ENCODE data around the gene RAB40C.

RAB40C gene

DNA sequence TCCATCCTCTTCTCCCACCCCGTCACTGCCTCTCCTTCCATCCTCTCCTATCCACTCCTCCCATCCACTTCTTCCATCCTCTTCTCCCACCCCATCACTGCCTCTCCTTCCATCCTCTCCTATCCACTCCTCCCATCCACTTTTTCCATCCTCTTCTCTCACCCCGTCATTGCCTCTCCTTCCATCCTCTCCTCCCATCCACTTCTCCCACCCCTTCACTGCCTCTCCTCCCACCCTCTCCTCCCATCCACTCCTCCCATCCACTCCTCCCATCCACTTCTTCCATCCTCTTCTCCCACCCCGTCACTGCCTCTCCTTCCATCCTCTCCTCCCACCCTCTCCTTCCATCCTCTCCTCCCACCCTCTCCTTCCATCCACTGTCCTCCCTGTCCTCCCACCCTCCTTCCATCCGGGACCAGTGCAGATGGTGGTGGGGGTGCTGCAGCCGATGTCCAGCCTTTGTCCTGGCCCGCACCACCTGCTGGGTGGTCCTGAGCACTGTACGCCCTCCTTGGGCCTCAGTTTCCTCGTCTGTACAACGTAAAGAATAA lies 42.0 kb downstream of the RAB40C start:
- DNase-seq (ENCODE audit: low read depth in 2 of 2) = no peak

DNA sequence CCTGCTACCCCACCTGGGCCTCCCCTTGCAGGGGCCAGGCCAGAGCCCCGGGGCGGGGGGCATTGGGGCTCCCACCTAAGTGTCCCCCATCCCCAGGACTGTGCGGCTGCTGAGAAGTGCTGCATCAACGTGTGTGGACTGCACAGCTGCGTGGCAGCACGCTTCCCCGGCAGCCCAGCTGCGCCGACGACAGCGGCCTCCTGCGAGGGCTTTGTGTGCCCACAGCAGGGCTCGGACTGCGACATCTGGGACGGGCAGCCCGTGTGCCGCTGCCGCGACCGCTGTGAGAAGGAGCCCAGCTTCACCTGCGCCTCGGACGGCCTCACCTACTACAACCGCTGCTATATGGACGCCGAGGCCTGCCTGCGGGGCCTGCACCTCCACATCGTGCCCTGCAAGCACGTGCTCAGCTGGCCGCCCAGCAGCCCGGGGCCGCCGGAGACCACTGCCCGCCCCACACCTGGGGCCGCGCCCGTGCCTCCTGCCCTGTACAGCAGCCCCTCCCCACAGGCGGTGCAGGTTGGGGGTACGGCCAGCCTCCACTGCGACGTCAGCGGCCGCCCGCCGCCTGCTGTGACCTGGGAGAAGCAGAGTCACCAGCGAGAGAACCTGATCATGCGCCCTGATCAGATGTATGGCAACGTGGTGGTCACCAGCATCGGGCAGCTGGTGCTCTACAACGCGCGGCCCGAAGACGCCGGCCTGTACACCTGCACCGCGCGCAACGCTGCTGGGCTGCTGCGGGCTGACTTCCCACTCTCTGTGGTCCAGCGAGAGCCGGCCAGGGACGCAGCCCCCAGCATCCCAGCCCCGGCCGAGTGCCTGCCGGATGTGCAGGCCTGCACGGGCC lies 42.8 kb downstream of the RAB40C start:
- DNase-seq (ENCODE audit: low read depth in 2 of 2) = no peak

DNA sequence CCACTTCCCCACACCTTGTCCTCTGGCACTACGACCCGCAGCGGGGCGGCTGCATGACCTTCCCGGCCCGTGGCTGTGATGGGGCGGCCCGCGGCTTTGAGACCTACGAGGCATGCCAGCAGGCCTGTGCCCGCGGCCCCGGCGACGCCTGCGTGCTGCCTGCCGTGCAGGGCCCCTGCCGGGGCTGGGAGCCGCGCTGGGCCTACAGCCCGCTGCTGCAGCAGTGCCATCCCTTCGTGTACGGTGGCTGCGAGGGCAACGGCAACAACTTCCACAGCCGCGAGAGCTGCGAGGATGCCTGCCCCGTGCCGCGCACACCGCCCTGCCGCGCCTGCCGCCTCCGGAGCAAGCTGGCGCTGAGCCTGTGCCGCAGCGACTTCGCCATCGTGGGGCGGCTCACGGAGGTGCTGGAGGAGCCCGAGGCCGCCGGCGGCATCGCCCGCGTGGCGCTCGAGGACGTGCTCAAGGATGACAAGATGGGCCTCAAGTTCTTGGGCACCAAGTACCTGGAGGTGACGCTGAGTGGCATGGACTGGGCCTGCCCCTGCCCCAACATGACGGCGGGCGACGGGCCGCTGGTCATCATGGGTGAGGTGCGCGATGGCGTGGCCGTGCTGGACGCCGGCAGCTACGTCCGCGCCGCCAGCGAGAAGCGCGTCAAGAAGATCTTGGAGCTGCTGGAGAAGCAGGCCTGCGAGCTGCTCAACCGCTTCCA lies 43.6 kb downstream of the RAB40C start:
- DNase-seq (ENCODE audit: low read depth in 2 of 2) = no peak

DNA sequence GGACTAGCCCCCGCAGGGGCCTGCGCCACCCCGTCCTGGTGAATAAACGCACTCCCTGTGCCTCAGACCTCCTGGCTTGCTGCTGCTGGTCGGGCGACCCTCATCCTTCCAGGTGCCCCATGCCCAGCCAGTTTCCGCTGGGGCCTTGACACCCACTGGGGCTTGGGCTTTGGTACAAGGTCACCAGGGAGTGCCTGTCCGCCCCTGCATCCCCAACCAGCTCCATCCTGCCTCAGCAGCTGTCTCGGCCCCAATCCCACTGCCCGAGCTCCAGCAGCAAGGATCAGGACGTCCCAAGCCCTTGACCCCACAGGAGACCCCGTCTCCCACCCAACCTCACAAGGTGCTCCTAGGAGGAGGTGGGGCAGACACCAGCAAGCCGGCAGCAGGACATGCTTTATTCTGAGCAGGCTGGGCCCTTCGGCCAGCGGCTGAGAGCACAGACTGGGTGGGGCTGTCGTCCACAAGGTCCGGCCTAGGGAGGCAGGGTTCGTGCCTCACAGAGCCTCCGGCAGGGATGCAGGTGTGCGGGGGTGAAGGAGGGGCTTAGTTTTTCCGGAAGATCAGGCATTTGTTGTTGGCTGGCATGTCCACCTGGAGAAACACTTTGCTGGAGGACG lies 44.3 kb downstream of the RAB40C start:
- DNase-seq (ENCODE audit: low read depth in 2 of 2) = no peak

DNA sequence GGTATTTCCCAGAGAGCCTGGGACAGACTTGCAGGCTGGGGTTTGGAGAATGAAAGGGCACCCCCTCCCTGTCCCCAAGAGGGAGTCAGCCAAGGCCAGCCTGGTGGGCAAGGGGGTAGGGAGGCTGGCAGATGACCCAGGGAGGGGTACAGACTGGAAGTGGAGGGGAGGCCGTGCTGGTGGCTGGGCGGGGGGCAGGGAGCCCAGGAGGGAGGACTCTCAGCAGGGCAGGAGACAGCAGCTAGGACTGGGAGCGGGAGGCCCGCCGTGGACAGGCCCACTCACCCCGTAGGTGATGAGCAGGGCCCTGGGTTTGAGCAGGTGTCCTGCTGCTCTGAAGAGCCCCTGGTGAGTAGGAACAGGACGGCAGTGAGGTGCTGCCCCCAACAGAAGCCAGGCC lies 45.1 kb downstream of the RAB40C start:
- DNase-seq (ENCODE audit: low read depth in 2 of 2) = no peak

DNA sequence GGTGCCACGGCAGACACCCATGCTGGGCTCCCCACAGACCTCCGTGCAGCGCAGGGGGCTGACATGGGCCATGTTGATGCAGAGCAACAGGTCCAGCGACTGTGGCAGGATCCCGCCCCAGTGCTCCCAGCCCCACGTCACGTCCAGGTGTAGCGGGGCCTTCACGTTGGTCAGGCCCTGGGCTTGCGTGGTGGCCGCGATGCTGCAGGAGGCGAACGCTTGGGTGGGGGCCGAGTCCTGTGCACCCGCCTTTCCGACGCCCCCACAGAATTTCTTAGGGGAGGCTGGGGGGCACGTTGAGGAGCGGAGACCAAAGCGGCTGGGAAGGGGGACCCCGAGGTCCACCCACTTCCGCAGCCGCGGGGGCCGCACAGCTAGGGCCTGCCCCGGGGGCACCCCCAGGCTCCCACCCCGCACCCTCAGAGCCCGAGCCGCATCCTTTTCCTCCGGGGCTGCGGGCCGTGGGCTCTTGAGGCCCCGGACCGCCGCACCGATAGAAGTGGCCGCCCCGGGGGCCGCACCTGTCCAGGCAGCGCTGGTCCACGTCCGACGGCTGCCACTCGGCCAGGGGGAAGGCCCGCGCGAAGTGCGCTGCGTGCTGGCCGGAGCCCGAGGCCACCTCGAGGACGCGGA lies 45.8 kb downstream of the RAB40C start:
- DNase-seq (ENCODE audit: low read depth in 2 of 2) = no peak

DNA sequence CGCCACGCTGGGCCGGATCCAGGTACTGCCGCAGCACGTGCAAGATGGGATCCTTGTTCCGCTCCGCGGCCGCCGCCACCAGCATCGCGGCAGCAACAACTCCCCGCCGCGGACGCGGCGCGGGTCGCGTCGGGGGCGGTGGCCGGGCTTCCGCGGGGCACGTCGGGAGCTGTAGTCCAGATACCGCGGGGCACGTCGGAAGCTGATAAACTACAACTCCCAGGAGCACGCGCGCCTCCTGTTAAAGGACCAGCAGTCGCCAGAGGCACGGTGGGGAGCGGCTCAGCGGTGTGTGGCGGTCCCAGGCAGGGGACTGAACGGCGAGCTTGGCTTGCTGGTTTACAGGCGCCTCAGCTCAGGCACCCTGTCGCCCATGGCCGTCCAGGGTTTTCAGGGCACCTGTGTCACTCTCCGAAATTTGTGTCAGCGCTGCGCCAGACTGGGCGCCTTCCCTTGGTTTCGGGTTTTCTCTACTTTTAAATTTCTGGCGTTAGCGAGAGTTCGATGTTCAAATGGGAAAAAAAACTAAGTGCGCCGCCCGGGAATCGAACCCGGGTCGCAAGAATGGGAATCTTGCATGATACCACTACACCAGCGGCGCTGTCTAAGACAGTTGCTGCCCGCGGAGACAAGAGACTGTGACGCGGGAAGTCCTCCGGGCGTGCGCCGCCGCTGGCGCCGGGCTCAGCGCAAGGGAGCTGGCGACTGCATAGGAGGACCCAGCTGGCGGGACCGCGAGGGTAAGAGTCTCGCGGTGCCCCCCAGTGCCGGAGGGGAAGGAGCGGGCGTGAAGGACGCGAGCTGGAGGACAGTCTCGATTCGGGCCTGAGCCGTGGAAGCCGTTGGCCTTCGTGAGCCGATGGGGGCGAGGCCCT lies 46.6 kb downstream of the RAB40C start, which contains the start of gene METTL26:
Gene METTL26 (minus strand): TSS at position 100 of the 875 bp plus-strand sequence. CDS start 15 bp downstream, at position 85.
- DNase-seq (ENCODE audit: low read depth in 2 of 2) = peak; percentile 87 to 89

DNA sequence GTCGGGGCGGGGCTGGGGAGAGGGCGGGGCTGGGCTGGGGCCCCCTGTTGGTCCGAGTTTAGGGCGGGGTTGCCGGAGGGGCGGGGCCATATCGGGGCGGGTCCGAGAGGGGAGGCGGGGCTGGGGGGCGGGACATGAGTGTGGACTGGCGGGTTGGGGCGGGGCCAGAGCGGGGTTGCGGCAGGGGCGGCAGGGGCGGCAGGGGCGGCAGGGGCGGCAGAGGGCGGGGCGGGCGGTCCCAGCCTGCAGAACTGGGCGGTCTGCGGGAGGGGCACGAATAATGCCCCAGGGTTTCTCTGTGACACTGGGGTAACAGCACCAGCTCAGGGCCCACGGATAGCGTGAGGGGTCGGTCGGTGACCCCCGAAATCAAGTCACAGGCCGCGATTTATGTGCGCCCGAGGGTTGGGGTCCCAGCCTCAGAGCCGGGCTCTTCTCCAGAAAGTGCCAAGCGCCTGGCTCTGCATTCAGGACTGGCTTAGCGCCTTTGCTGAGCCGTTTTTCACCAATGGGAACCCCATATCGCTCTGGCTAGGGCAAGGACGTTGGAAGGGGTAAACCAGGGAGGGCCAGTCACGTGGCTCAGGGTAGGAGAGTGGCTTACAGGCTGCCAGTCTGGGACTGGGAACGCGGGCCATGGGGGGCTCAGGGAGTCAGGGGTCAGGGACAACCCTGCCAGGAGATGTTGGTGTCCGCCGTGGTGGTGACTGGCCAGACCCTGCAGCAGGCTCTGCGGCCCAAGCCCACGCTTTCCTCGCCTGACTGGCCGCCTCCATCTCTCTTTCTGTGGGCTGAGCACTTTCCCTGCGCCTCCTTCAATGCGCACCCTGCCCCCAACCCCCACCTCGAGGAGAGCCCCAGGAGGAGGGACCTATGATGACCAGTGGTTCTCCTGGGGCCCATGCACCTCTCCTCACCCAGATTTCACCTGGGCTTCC lies 47.5 kb downstream of the RAB40C start:
- DNase-seq (ENCODE audit: low read depth in 2 of 2) = peak; percentile 77

DNA sequence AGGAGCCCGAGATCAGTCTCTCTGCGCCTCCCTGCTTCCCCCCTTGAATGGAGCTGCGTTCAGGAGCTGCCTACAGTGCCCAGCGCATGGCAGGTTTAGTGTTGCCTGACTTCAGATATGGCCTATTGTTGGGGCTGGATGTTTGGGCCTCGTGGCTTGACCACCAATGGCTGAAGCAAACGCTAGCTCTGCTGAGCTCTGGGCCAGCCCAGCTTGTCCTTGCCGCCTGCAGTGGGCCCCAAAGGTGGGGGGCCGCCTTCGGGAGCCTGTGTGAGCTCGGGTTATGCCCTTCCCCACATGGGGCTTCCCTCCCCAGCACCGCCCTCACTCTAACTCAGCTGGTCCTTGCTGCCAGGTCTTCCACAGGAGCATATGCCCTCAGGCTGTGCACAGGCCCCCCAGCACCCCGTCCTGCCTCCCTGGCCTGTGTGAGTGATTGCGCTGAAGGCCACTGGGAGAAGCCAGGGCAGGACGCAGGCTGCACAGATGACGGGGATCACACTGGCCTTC lies 48.2 kb downstream of the RAB40C start:
- no peak for DNase-seq (ENCODE audit: low read depth in 2 of 2)

DNA sequence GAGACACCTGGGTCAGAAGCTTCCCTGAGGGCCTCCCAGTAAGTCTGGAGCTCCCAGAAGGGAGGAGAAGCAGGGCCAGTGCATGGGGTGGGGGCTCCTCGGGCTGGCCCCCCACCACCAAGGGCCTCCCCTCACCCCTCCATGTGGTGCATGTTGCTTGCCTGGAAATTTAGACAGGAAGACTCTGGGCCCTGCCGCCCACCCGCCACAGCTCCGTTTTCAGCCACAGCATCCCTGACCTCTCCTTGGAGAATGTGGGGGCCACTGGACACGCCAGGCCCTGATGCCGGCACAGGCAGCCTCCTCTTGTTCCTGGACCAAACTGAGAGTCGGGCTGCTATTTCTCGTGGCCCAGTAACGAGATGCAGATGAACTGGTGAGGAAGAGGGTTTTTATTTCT lies 49.0 kb downstream of the RAB40C start:
- no peak for DNase-seq (ENCODE audit: low read depth in 2 of 2)

DNA sequence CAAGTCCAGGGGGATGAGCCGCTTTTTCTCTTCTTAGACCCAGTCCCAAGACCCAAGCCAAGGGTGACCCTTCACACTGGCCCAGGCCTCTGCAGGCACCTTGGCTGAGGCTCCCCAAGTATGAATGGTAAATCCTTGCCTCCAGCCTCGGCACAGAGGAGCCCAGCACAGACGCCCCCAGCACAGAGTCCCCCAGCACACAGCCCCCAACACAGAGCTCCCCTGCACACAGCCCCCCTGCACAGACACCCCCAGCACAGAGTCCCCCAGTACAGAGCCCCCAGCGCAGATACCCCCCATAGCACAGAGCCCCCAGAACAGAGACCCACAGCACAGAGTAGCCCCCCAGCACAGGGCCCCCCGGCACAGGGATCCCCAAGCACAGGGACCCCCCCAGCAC lies 50.7 kb downstream of the RAB40C start:
- no peak for DNase-seq (ENCODE audit: low read depth in 2 of 2)

DNA sequence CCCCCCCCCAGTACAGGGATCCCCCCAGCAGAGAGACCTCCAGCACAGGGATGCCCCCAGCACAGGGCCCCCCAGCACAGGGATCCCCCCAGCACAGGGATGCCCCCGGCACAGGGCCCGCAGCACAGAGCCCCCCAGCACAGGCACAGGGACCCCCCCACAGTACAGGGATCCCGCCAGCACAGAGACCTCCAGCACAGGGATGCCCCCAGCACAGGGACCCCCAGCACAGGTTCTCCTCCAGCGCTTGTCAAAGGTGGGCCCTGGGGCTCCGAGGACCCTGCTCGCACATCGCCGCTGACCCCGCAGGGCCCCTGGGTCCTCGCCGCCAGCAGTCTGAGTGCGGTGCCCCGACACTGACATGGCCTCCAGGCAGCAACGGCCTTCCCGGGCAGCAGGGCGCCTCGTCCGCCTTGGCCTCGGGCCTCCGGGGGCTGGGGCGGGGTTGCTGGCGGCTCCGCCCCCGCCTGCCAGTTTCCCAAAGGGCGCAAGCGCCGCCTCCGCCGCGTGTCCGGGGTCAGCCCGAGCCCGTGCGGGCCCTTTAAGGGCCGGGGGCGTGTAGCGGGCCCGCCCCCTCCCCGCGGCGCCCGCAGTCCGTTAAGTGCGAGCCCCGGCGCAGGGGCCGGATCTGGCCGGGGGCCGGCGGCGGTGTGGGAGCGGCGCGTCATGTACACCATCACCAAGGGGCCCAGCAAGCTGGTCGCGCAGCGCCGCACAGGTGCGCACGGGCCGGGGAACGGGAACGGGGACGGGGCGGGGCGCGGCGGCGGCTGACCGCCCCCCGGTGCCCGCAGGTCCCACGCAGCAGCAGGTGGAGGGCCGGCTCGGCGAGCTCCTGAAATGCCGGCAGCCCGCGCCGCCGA lies 51.7 kb downstream of the RAB40C start, which contains the start of gene MCRIP2:
Gene MCRIP2 (plus strand): TSS at position 503 of the 863 bp plus-strand sequence. CDS start 164 bp downstream, at position 667.
- peak; percentile 73 to 80 for DNase-seq (ENCODE audit: low read depth in 2 of 2)

DNA sequence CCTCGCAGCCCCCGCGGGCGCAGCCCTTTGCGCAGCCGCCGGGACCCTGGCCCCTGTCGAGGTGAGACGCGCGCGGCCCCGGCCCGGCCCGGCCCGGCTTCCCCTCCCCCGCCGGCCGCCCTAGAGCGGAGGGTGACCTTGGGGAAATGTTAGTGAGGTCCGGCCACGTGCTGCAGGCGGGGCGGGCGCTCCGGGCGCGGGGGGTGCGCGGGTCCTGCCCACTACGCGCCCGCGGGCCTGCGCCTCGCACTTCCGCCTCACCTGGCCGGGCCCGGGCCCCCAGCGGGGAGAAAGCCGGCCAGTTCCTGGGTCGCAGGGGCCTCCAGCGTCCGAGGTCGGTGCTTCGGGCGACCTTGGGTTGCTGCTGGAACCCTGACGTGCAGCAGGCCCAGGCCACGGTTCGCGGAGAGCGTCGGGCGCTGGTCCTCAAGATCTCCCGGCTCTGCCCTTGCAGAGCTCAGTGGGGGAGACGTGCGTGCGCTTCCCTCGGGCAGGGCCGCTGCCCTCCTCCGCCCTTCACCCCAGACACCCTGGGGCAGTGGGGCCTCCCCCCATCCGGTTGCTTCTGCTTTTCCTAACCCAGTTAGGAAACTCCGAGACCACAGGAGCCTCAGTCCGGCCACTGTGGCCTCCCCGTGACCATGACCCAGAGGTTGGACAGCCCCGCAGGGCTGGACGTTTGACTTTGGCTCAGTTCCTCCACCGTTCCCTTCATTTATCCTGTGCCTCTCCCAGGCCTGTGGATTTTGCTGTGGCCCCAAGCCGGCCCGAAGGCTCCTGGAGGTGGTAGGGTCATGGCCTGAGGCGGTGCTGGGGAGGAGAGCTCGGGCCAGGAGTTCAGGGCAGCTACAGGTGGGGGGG lies 52.6 kb downstream of the RAB40C start:
- DNase-seq (ENCODE audit: low read depth in 2 of 2) = peak in 1 of 2 donors; percentile 21

DNA sequence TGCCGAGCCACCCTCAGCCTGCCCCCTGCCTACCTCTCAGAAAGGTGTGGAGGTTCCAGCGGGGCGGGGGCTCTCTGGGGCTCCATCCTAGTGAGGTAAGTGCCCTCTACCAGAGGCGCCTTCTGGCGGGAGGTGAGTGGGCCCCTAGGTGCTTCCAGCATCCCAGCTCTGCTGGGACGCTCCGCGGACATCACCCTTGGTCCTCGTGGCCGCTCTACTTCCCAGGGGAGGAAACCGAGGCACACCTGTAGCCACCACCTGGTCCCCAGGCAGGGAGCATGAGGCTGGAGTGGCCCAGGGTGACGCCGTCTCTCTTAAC lies 53.1 kb downstream of the RAB40C start:
- DNase-seq (ENCODE audit: low read depth in 2 of 2) = no peak

DNA sequence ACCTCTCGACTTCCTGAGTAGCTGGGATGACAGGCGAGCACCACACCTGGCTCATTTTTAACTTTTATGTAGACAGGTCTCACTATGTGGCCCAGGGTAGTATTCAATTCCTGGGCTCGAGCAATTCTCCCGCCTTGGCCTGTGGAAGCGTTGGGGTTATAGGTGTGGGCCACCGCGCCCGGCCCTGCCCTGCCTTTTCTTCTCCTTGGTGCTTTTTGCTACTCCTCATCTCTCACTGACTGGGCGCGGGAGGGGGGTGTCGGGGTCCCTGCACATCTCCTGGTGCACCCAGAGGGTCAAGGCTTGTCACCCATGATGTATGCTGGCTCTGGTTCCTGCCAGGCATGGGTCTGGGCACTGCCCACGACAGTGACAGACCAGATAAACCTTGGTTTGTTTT lies 54.7 kb downstream of the RAB40C start:
- no peak for DNase-seq (ENCODE audit: low read depth in 2 of 2)

DNA sequence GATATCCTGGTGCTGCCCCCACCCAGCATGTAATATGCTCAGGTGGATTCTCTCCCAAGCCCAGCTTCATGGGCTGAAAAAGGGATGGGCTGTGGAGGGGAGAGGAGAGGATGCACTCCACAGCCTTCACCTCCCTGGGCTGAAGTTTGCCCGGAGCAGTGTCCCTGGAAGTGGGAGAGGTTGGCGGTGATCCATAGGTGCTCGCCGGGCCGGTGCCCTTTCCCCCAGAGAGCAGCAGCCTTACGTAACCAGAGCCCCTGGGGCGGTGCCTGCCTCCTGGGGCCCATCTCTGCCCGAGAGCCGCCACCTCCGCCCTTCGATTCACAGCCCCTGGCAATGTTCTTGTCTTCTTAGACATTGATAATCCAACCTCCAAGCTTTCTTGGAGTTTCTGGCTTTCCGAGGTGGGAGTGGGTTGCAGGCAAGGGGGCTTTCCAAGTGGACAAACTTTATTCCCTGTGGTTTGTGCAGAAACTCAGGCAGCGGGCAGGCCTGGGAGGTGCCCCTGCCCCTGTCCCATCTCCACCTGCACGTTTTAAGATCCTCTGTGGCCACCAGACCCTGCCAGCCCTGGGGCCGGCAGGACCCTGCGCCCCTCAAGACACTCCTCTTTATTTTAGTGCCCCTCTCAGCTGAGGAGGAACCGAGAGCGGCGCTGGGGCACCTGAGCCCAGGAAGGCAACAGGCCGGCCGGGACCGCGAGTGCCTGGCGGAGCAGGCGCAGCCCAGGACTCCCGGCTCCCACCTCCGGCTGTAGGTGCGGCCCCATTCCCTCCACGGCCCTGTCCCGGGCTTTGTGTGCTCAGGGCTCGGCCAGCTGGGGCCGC lies 56.2 kb downstream of the RAB40C start:
- no peak for DNase-seq (ENCODE audit: low read depth in 2 of 2)
